HG02642 (cell line): ENCODE measurements around the gene FXYD2.
"Not testable (repeated sequence)": the region's sequence is repeated elsewhere in the genome, so short reads cannot be mapped to it uniquely, and the experiment has no call there.

ENCODE experiments used
- ATAC-seq: cut with Tn5 transposase; IDR thresholded peaks from one replicate; pipeline ENCODE4 v1.9.1; 2021; ENCODE audit warnings: mild to moderate bottlenecking; ENCODE audit not compliant: unreplicated experiment, poor library complexity

Gene FXYD2

GRCh38 chr11:117822074-117823033 is 2.2 kb downstream of the FXYD2 start:
- no peak for ATAC-seq

DNA sequence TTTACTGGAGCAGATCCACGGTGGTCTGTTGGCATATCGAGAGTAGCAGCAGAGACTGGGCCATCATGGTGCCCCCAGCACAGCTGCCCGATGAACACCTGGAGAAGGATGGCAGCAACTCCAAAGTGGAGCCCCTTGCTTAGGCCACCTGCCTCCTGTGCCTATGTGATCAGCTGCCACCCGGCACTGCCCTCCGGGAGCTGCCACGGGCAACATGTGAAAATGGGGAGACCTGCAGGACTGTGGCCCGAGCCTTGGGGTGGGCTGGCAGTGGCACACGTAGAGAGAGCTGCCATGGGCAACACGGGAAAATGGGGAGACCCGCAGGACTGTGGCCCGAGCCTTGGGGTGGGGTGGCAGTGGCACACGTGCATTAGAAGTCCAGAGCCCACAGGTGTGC is 3.1 kb downstream of the FXYD2 start:
- no peak for ATAC-seq

GRCh38 chr11:117820516-117820915 is 4.0 kb downstream of the FXYD2 start:
- no peak for ATAC-seq

DNA sequence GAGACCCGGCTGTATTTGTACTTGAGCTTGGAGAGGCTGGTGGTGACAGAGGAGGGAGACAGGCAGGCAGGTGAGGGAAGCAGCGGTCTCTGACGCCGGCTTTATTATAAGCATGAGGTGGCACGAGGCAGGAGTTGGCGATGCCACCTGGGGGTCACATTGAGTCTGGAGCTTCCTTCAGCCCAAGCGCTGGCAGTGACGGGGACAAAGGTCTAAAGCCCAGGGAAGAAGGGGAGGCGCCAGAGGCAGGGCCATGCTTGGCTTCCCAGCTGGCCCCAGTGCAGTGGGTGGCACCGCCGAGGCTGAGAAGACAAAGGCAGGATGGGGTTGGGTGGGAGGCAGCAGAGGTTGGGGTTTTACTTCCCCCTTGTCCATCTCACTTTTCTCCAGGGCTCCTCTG is 4.5 kb downstream of the FXYD2 start:
- ATAC-seq = no peak

- ATAC-seq = no peak
Measured at GRCh38 chr11:117819096-117820040, 5.2 kb downstream of the FXYD2 start.

- peak; percentile 22 for ATAC-seq
Measured at GRCh38 chr11:117818041-117818873, 6.3 kb downstream of the FXYD2 start.

GRCh38 chr11:117817368-117818040 is 7.0 kb downstream of the FXYD2 start:
- ATAC-seq = peak; percentile 23

GRCh38 chr11:117816846-117817367 is 7.6 kb downstream of the FXYD2 start:
- ATAC-seq = no peak

DNA sequence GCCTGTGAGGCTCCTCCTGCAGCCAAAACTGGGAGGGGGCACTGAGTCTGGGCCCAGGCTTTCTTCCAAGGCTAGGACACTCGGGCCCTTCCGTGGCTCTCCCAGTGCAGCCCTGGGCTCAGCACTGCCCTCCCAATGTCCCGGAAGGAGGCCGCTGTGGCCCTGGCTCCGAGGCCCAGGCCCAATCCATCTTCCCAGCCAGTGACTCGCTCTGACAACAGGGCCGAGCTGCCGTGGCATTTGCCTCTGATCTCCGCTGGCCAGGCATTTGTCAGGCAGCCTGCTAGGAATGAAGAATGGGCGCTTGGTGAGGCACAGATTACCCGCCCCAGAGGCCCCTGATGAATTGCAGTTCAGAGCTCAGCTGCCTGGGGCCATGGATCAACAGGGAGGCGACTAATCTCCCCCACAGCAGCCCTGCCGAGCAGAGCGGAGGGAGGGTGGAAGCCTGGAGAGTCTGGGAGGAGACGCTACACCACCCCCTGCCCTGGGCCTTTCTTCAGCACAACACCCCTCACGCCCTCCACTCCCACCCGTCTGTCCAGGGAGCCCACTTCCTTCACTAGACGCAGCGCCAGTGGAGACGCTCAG is 8.3 kb downstream of the FXYD2 start:
- no peak for ATAC-seq

DNA sequence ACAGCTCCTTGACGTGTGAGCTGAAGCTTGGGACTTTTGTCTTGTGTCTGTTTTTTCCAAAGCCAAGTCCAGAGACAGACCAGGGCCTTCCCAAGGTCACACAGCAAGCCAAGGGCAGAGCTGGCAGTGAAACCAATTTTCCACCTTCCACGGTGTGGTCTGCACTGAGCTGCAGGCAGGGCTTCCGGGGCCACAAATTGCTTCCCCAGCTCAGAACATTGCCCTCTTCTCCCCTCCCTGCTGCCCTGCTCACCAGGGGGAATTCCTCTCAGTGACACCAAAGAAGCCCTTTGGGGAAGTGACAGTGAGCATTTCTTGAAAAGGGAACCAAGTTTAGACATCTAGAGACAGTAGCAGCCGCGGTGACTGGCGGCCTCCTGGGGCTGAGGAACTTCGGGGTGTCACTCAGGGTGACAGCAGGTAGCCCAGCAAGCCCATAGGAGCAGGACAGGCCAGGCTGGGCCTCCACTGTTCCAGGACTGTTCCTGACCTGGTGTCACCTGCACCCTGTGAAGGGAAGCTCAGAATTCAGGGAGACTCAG is 9.2 kb downstream of the FXYD2 start:
- peak; percentile 60 for ATAC-seq

DNA sequence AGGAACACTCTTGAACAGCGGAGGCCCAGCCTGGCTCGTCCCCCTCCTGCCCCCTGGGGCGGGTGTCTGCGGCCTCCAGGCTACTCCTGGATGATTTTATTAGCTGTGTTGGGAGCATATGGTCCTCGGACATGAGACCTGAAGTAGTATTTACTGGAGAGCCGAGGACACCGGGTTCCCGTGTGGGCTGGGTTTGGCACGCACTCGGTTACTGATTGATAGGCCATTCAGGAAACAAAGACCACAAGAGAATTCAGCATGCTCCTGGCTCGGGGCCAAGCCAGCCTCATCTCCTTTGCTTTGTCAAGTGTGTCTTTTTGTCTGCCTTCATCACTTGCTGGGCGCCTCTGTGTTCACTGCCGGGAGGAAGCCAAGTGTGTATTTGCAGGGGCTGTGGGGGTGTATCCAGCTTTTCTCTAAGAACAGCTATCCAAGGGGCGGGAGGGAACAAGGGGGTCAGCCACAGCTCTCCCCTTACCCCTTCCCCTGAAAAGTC is 9.7 kb downstream of the FXYD2 start:
- ATAC-seq = peak; percentile 31

DNA sequence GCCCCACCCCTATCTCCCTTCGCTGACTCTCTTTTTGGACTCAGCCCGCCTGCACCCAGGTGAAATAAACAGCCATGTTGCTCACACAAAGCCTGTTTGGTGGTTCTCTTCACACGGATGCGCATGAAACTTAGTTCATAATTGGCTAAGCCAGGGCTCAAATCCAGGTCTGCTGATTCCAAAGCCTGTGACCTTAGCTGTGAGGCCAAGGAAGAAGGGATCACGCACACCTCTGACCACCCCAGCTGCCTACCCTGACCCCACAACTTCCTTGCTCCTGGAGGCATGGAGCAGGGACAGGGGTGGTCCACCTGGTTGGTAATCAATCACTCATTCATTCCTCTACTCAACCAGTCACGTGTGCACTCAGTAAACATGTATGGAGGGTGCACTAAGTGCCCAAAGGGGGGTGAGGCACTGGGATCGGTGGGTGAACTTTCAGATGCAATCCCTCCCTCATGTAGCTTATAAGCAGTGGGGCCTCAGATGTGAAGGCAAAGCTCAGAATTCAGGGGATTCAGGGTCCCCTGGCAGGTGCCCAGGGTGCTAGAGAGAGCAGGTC is 10.3 kb downstream of the FXYD2 start:
- ATAC-seq = peak; percentile 6

DNA sequence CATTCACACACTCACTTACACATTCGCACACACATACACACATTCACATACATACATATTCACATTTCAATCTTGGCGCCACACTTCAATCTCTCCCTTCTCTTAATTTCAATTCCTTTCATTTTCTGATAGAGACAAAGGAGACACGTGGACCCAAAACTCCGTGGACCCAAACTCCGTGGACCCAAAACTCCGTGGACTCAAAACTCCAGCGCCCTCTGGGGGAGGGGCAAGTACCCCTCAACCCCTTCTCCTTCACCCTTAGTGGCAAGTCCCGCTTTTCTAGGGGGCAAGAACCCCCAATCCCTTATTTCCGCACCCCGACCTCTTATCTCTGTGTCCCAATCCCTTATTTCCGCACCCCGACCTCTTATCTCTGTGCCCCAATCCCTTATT is 14.5 kb downstream of the FXYD2 start:
- not testable (repeated sequence) for ATAC-seq

GRCh38 chr11:117809236-117810055 is 15.1 kb downstream of the FXYD2 start:
- no peak for ATAC-seq

- no peak for ATAC-seq
Measured at GRCh38 chr11:117808784-117809183, 15.8 kb downstream of the FXYD2 start.

- peak; percentile 50 for ATAC-seq
Measured at GRCh38 chr11:117807482-117808327, 16.8 kb downstream of the FXYD2 start.
